Liver (tissue), 9 donors: ENCODE data around the gene LSM7. TPM values are rescaled to one million over a fixed set of nuclear protein-coding genes. Genes with fewer than 3 reads are reported as not detected.
A peak's percentile ranks its signal among the peaks of the same experiment; 100 is the strongest.

Experiments
- DNase-seq: peaks from one replicate; pipeline ENCODE4 v3.0.0-alpha.2; 2017; ENCODE audit warnings: low spot score
- H3K27ac ChIP-seq, 2 donors: one replicate each; pipeline ENCODE4 v1.7.0; 2013; ENCODE audit warnings: inconsistent platforms in 2 of 2, low read length in 2 of 2, control low read depth in 1 of 2, low read depth in 1 of 2, mild to moderate bottlenecking in 1 of 2
- H3K27me3 ChIP-seq, 4 donors: one replicate each; pipeline versions ENCODE4 v1.6.1 to v1.7.0; 2013; ENCODE audit warnings: low read length in 3 of 4, inconsistent platforms in 1 of 4, mild to moderate bottlenecking in 1 of 4, moderate library complexity in 1 of 4; ENCODE audit not compliant: control insufficient read depth in 4 of 4, insufficient read depth in 4 of 4
- H3K36me3 ChIP-seq, 4 donors: one replicate each; pipeline versions ENCODE4 v1.6.1 to v1.7.0; 2013; ENCODE audit warnings: low read length in 3 of 4, mild to moderate bottlenecking in 3 of 4, low read depth in 1 of 4, moderate library complexity in 1 of 4; ENCODE audit not compliant: control insufficient read depth in 4 of 4, insufficient read depth in 3 of 4
- H3K4me1 ChIP-seq, 4 donors: one replicate each; pipeline versions ENCODE4 v1.6.1 to v1.7.0; 2013; ENCODE audit warnings: low read length in 3 of 4, mild to moderate bottlenecking in 3 of 4, moderate library complexity in 1 of 4; ENCODE audit not compliant: control insufficient read depth in 4 of 4, insufficient read depth in 4 of 4
- H3K4me3 ChIP-seq, 3 donors: one replicate each; pipeline versions ENCODE4 v1.6.1 to v1.7.0; 2013; ENCODE audit warnings: low read length in 3 of 3, control low read depth in 1 of 3, low read depth in 1 of 3, mild to moderate bottlenecking in 1 of 3
- H3K9ac ChIP-seq, 2 donors: one replicate each; pipeline ENCODE4 v1.7.0; 2013; ENCODE audit warnings: low read length in 2 of 2, mild to moderate bottlenecking in 2 of 2, moderate library complexity in 2 of 2, control low read depth in 1 of 2, low read depth in 1 of 2
- H3K9me3 ChIP-seq, 4 donors: one replicate each; pipeline versions ENCODE4 v1.6.1 to v1.7.0; 2013; ENCODE audit warnings: low read length in 3 of 4; ENCODE audit not compliant: control insufficient read depth in 4 of 4
- GABPA ChIP-seq, 2 donors: IDR thresholded peaks in 1 of 2; conservative IDR thresholded peaks in 1 of 2; 2 replicates each; pipeline ENCODE4 v1.6.1; 2016; ENCODE audit warnings: antibody characterized with exemption in 2 of 2, mild to moderate bottlenecking in 1 of 2, moderate library complexity in 1 of 2
- HNF4A ChIP-seq, 2 donors: conservative IDR thresholded peaks; 2 replicates each; pipeline ENCODE4 v1.6.1; 2016; ENCODE audit warnings: antibody characterized with exemption in 2 of 2, mild to moderate bottlenecking in 2 of 2
- MAX ChIP-seq: IDR thresholded peaks from 2 replicates; pipeline ENCODE4 v1.6.1; 2016; ENCODE audit warnings: antibody characterized with exemption
- NR2F2 ChIP-seq: IDR thresholded peaks from 2 replicates; pipeline ENCODE4 v1.6.1; 2016; ENCODE audit warnings: antibody characterized with exemption
- RAD21 ChIP-seq, 2 donors: IDR thresholded peaks; 2 replicates each; pipeline ENCODE4 v1.6.1; 2016; ENCODE audit warnings: antibody characterized with exemption in 2 of 2, mild to moderate bottlenecking in 2 of 2
- REST ChIP-seq: IDR thresholded peaks from 2 replicates; pipeline ENCODE4 v1.6.1; 2016; ENCODE audit warnings: antibody characterized with exemption, mild to moderate bottlenecking
- RXRA ChIP-seq, 2 donors: IDR thresholded peaks; 2 replicates each; pipeline ENCODE4 v1.6.1; 2017 to 2018; ENCODE audit warnings: antibody characterized with exemption in 2 of 2, mild to moderate bottlenecking in 1 of 2
- TAF1 ChIP-seq: conservative IDR thresholded peaks from 2 replicates; pipeline ENCODE4 v1.6.1; 2016; ENCODE audit warnings: antibody characterized with exemption, mild to moderate bottlenecking
- YY1 ChIP-seq: IDR thresholded peaks from 2 replicates; pipeline ENCODE4 v1.6.1; 2016; ENCODE audit warnings: antibody characterized with exemption, mild to moderate bottlenecking
- ZBTB33 ChIP-seq: IDR thresholded peaks from 2 replicates; pipeline ENCODE4 v1.6.1; 2016; ENCODE audit warnings: antibody characterized with exemption
- WGBS: extraction: QIAGEN DNeasy Blood & Tissue Kit; methylation state at CpG from one replicate; pipeline ENCODE4 v1.1.7; 2013; 5-methylcytosine and 5-hydroxymethylcytosine counted together
- polyA plus RNA-seq, 2 donors: library from polyadenylated mRNA; stranded (reverse) in 1 of 2; unstranded in 1 of 2; fragments of 200-250 nt in 1 of 2; fragments of >200 nt in 1 of 2; fragmentation: Nextera tagmentation in 1 of 2; extraction: Ambion mirVana in 1 of 2; gene quantifications; one replicate each; pipeline versions ENCODE4 v1.2.1 to v1.2.3, GENCODE V29; 2013 to 2015
- total RNA-seq, 2 donors: library from RNA; depleted of rRNA; stranded (reverse); fragments of >200 nt; gene quantifications; one replicate each; pipeline ENCODE4 v1.2.3, GENCODE V29; 2014
- donor health status: healthy.
- donor health status: healthy.
- donor health status: healthy.
- donor health status: healthy.
- donor health status: healthy.

The LSM7 gene
- total RNA-seq (10 to 100 TPM; 23.6 to 37.9 TPM), polyA plus RNA-seq (10 to 100 TPM; 39.0 to 59.9 TPM)

GRCh38 chr19:2328401-2329148, at the start of gene LSM7, which contains the start of gene SPPL2B:
TSS of gene LSM7 (minus strand) at chr19:2328586. CDS start at chr19:2328566, 20 bp downstream.
TSS of gene SPPL2B (plus strand) at chr19:2328684. CDS start at chr19:2328710, 26 bp downstream.
- H3K4me3 ChIP-seq: peak within 1 kb of the TSS; percentile 86 to 96 (median 90)
- peaks cover 16 to 40% (median 33%) of the 10 kb centered on the region in 4 donors for H3K4me1 ChIP-seq
- H3K27ac ChIP-seq: peak within 1 kb of the TSS; percentile 11 to 62
- no peaks in the 10 kb centered on the region for H3K27me3 ChIP-seq
- peak; percentile 94 for DNase-seq
- whole genome bisulfite sequencing: under 1% methylated on average over 89 of the region's 89 CpGs
- peak in 1 of 2 donors; percentile 23 for TF ChIP-seq RAD21 (IDR thresholded peaks at IDR 0.05)
- no peak for TF ChIP-seq REST
- TF ChIP-seq RXRA (IDR thresholded peaks at IDR 0.05): no peak
- no peak for TF ChIP-seq TAF1
- TF ChIP-seq YY1: peak; percentile 98
- peak within 1 kb of the TSS; percentile 51 to 84 for H3K9ac ChIP-seq
- no peaks in the 10 kb centered on the region for H3K9me3 ChIP-seq
- H3K36me3 ChIP-seq: peaks cover 0 to 6% (median 0%) of the 10 kb centered on the region in 4 donors

GRCh38 chr19:2376784-2377519, 48.6 kb upstream of the LSM7 start:
- H3K9me3 ChIP-seq: peaks cover 0 to 5% (median under 1%) of the 10 kb centered on the region in 4 donors
- no peaks in the 10 kb centered on the region for H3K27me3 ChIP-seq
- H3K36me3 ChIP-seq: no peaks in the 10 kb centered on the region
- H3K4me3 ChIP-seq: no peak overlapping the region
- no peaks in the 10 kb centered on the region for H3K4me1 ChIP-seq
- no peak for DNase-seq
- 79% methylated on average over 15 of the region's 15 CpGs for whole genome bisulfite sequencing
- no peak overlapping the region for H3K9ac ChIP-seq
- TF ChIP-seq HNF4A (conservative IDR thresholded peaks at IDR 0.05): no peak
- TF ChIP-seq NR2F2: no peak
- no peak for TF ChIP-seq MAX
- TF ChIP-seq GABPA (IDR thresholded peaks at IDR 0.05 in 1 of 2, conservative IDR thresholded peaks at IDR 0.05 in 1 of 2): no peak
- no peak for TF ChIP-seq YY1
- no peak for TF ChIP-seq ZBTB33
- H3K27ac ChIP-seq: no peak overlapping the region
